Measurements from ENCODE around the gene POC1B. TPM values are rescaled to one million over a fixed set of nuclear protein-coding genes. Genes with fewer than 3 reads are reported as not detected.

POC1B gene
- total and polyA plus RNA-seq, 4 experiments from 2014 or later = 19.8 to 46.3 (median 24.8) TPM

GRCh38 chr12:89525305-89525823 lies 483 bp downstream of the POC1B start:
- H3K4me1 Mint-ChIP-seq = peaks cover 34 to 60% (median 43%) of the 10 kb centered on the region in 4 donors
- peak; percentile 50 to 67 (median 52) for DNase-seq
- Histone ChIP-seq H3K27me3 (ENCODE audit: insufficient read depth, low read length) (no peaks in the 10 kb centered on the region), H3K27ac (ENCODE audit: low read depth, low read length) (peak overlapping the region; percentile 87), H3K4me1 (ENCODE audit: insufficient read depth, low read length) (peaks cover 49% of the 10 kb centered on the region), H3K9me3 (ENCODE audit: control insufficient read depth in 1 of 2, low read length in 2 of 2) (no peaks in the 10 kb centered on the region), H3K36me3 (ENCODE audit: insufficient read depth, low read length) (peaks cover 6% of the 10 kb centered on the region), H3K4me3 (ENCODE audit: low read length in 2 of 2) (peak overlapping the region; percentile 72 to 93)
- peak overlapping the region; percentile 95 to 98 (median 98) for H3K4me3 Mint-ChIP-seq
- H3K36me3 Mint-ChIP-seq = peaks cover 20 to 28% of the 10 kb centered on the region in 2 donors
- H3K27ac Mint-ChIP-seq = peak overlapping the region; percentile 83 to 95 (median 89)
- no peaks in the 10 kb centered on the region for H3K27me3 Mint-ChIP-seq
- POLR2A ChIA-PET (ENCODE audit: partially characterized antibody) = interaction anchor here (0.7 to 3.6 kb wide), 12 partner anchors 51 to 485 kb away, joined by 3 to 29 read pairs (median 7); partner anchors contain the start of genes ATP2B1 and DUSP6
- CTCF ChIA-PET (ENCODE audit: partially characterized antibody) = interaction anchor here (0.7 to 12.1 kb wide), 12 partner anchors 19 to 1383 kb away, joined by 3 to 185 read pairs (median 6); partner anchors contain the start of genes DUSP6 and TMTC3
- intact Hi-C loops (cut with micrococcal nuclease) = loop anchor here (1.0 to 10.0 kb wide), 3 partner anchors 281 to 1383 kb away; partner anchors contain the start of genes CEP290 and TMTC3
- no peaks in the 10 kb centered on the region for H3K9me3 Mint-ChIP-seq

- peak within 1 kb of the TSS; percentile 72 to 93 for H3K4me3 ChIP-seq (ENCODE audit: low read length in 2 of 2)
- Mint-ChIP-seq H3K36me3 (peaks cover 20 to 28% of the 10 kb centered on the region in 2 donors), H3K9me3 (no peaks in the 10 kb centered on the region), H3K4me1 (peaks cover 34 to 58% (median 44%) of the 10 kb centered on the region in 4 donors), H3K27me3 (no peaks in the 10 kb centered on the region), H3K27ac (peak within 1 kb of the TSS; percentile 83 to 96 (median 95)), H3K4me3 (peak within 1 kb of the TSS; percentile 95 to 98 (median 98))
- ChIA-PET POLR2A (ENCODE audit: partially characterized antibody) (interaction anchor here (0.8 to 3.6 kb wide), 14 partner anchors 51 to 1383 kb away, joined by 3 to 29 read pairs (median 5); partner anchors contain the start of genes ATP2B1, CEP290, DUSP6 and TMTC3), CTCF (ENCODE audit: partially characterized antibody) (interaction anchor here (0.6 to 12.1 kb wide), 27 partner anchors 10 to 1382 kb away, joined by 3 to 185 read pairs (median 4); partner anchors contain the start of genes DUSP6 and TMTC3)
- no peaks in the 10 kb centered on the region for H3K9me3 ChIP-seq (ENCODE audit: control insufficient read depth in 1 of 2, low read length in 2 of 2)
- H3K27me3 ChIP-seq (ENCODE audit: insufficient read depth, low read length) = no peaks in the 10 kb centered on the region
- peaks cover 49% of the 10 kb centered on the region for H3K4me1 ChIP-seq (ENCODE audit: insufficient read depth, low read length)
- H3K27ac ChIP-seq (ENCODE audit: low read depth, low read length) = peak within 1 kb of the TSS; percentile 87
- intact Hi-C loops (cut with micrococcal nuclease) = loop anchor here (1.0 to 10.0 kb wide), 7 partner anchors 54 to 1487 kb away; partner anchors contain the start of genes CEP290 and TMTC3
- H3K36me3 ChIP-seq (ENCODE audit: insufficient read depth, low read length) = peaks cover 6% of the 10 kb centered on the region
- DNase-seq = peak; percentile 78 to 86 (median 80)
Observed at GRCh38 chr12:89524541-89525304, 1.1 kb downstream of the POC1B start, which contains the start of gene GALNT4. GALNT4 (minus strand) TSS chr12:89524796; CDS start chr12:89524549, 247 bp downstream.

GRCh38 chr12:89523843-89524540 lies 1.9 kb downstream of the POC1B start:
- H3K27ac Mint-ChIP-seq = peak overlapping the region; percentile 83 to 96 (median 94)
- H3K4me3 Mint-ChIP-seq = peak overlapping the region; percentile 92 to 98 (median 96)
- no peaks in the 10 kb centered on the region for H3K27me3 ChIP-seq (ENCODE audit: insufficient read depth, low read length)
- H3K36me3 ChIP-seq (ENCODE audit: insufficient read depth, low read length) = peaks cover 6% of the 10 kb centered on the region
- intact Hi-C loops (cut with micrococcal nuclease) = loop anchor here (1.0 to 10.0 kb wide), 5 partner anchors 54 to 1487 kb away; a partner anchor contains a TSS
- H3K9me3 ChIP-seq (ENCODE audit: control insufficient read depth in 1 of 2, low read length in 2 of 2) = no peaks in the 10 kb centered on the region
- peaks cover 49% of the 10 kb centered on the region for H3K4me1 ChIP-seq (ENCODE audit: insufficient read depth, low read length)
- peaks cover 20 to 28% of the 10 kb centered on the region in 2 donors for H3K36me3 Mint-ChIP-seq
- ChIA-PET CTCF (ENCODE audit: partially characterized antibody) (interaction anchor here (0.6 to 12.1 kb wide), 25 partner anchors 9 to 1382 kb away, joined by 3 to 185 read pairs (median 4); partner anchors contain the start of genes DUSP6 and TMTC3), POLR2A (ENCODE audit: partially characterized antibody) (interaction anchor here (1.0 to 3.6 kb wide), 12 partner anchors 50 to 1383 kb away, joined by 3 to 29 read pairs (median 6); partner anchors contain the start of genes ATP2B1, CEP290, DUSP6 and TMTC3)
- peak in 1 of 5 donors; percentile 5 for DNase-seq
- H3K9me3 Mint-ChIP-seq = no peaks in the 10 kb centered on the region
- peaks cover 33 to 54% (median 45%) of the 10 kb centered on the region in 4 donors for H3K4me1 Mint-ChIP-seq
- H3K27me3 Mint-ChIP-seq = no peaks in the 10 kb centered on the region
- H3K4me3 ChIP-seq (ENCODE audit: low read length in 2 of 2) = peak overlapping the region; percentile 72 to 93
- peak overlapping the region; percentile 87 for H3K27ac ChIP-seq (ENCODE audit: low read depth, low read length)

DNA sequence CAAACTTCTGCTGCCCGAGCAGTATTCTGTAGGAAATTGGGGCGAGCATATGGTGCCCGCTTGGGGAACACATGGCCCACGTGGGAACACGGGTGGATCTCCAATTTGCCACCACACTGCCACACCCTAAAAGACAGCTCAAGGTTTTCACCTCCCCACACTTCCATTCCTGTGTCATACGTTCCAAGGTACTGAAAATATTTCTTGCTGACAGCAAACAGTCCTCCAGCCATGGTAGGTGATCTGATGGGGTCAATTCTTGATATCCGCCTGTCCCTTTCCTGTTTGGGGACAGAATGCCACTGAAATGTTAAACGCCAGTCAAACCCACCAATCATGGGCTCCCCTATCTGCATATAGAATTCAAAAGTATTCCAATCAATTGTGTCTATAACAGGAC lies 2.5 kb downstream of the POC1B start:
- Histone ChIP-seq H3K9me3 (ENCODE audit: control insufficient read depth in 1 of 2, low read length in 2 of 2) (no peaks in the 10 kb centered on the region), H3K27me3 (ENCODE audit: insufficient read depth, low read length) (no peaks in the 10 kb centered on the region), H3K4me1 (ENCODE audit: insufficient read depth, low read length) (peaks cover 49% of the 10 kb centered on the region), H3K4me3 (ENCODE audit: low read length in 2 of 2) (peak overlapping the region; percentile 72 to 93), H3K27ac (ENCODE audit: low read depth, low read length) (no peak overlapping the region), H3K36me3 (ENCODE audit: insufficient read depth, low read length) (peaks cover 6% of the 10 kb centered on the region)
- CTCF ChIA-PET (ENCODE audit: partially characterized antibody) = interaction anchor here (1.0 to 12.1 kb wide), 4 partner anchors 16 to 504 kb away, joined by 3 to 185 read pairs (median 71); no protein-coding TSS in a partner anchor
- Mint-ChIP-seq H3K27ac (peak overlapping the region in 5 of 7 donors; percentile 11 to 96 (median 95)), H3K4me3 (peak overlapping the region; percentile 92 to 98 (median 96)), H3K4me1 (peaks cover 37 to 56% (median 46%) of the 10 kb centered on the region in 4 donors), H3K9me3 (no peaks in the 10 kb centered on the region), H3K36me3 (peaks cover 24 to 29% of the 10 kb centered on the region in 2 donors), H3K27me3 (no peaks in the 10 kb centered on the region)
- no peak for DNase-seq
- intact Hi-C loops (cut with micrococcal nuclease) = loop anchor here (5.0 to 10.0 kb wide), 2 partner anchors 279 to 1486 kb away; a partner anchor contains a TSS
- POLR2A ChIA-PET (ENCODE audit: partially characterized antibody) = interaction anchor here (1.6 to 3.6 kb wide), 3 partner anchors 172 to 481 kb away, joined by 3 to 29 read pairs (median 15); partner anchors contain the start of genes ATP2B1 and DUSP6

GRCh38 chr12:89521364-89522223 lies 4.3 kb downstream of the POC1B start:
- Mint-ChIP-seq H3K27ac (peak overlapping the region in 1 of 7 donors; percentile 3), H3K27me3 (no peaks in the 10 kb centered on the region), H3K4me1 (peaks cover 35 to 52% (median 43%) of the 10 kb centered on the region in 4 donors), H3K36me3 (peaks cover 24 to 29% of the 10 kb centered on the region in 2 donors), H3K9me3 (no peaks in the 10 kb centered on the region), H3K4me3 (peak overlapping the region; percentile 25 to 79 (median 43))
- Histone ChIP-seq H3K4me1 (ENCODE audit: insufficient read depth, low read length) (peaks cover 52% of the 10 kb centered on the region), H3K4me3 (ENCODE audit: low read length in 2 of 2) (no peak overlapping the region), H3K9me3 (ENCODE audit: control insufficient read depth in 1 of 2, low read length in 2 of 2) (no peaks in the 10 kb centered on the region), H3K27ac (ENCODE audit: low read depth, low read length) (no peak overlapping the region), H3K36me3 (ENCODE audit: insufficient read depth, low read length) (peaks cover 6% of the 10 kb centered on the region), H3K27me3 (ENCODE audit: insufficient read depth, low read length) (no peaks in the 10 kb centered on the region)
- POLR2A ChIA-PET (ENCODE audit: partially characterized antibody) = no interaction called here
- CTCF ChIA-PET (ENCODE audit: partially characterized antibody) = interaction anchor here (0.8 to 12.1 kb wide), 6 partner anchors 9 to 502 kb away, joined by 3 to 185 read pairs (median 6); no protein-coding TSS in a partner anchor
- DNase-seq = no peak
- intact Hi-C loops (cut with micrococcal nuclease) = loop anchor here (5.0 to 10.0 kb wide), 2 partner anchors 277 to 1484 kb away; a partner anchor contains a TSS

All from CD4-positive, alpha-beta memory T cell (primary cell).